Kidney (tissue), 22 donors: ENCODE data around the gene NUDT10. TPM values are rescaled to one million over a fixed set of nuclear protein-coding genes. Genes with fewer than 3 reads are reported as not detected.
A peak's percentile ranks its signal among the peaks of the same experiment; 100 is the strongest.

Experiments
- DNase-seq, 5 donors: peaks; one replicate each; pipeline ENCODE4 v3.0.0-alpha.2; 2013 to 2020
- FAIRE-seq: peaks from 2 replicates; lab custom pipeline; 2012; peaks lifted over from hg19 to GRCh38; lab: Jason Lieb, UNC
- H3K27ac ChIP-seq, 2 donors: one replicate each; pipeline ENCODE4 v1.7.0; 2013; ENCODE audit warnings: low read depth in 2 of 2, low read length in 2 of 2, inconsistent platforms in 1 of 2
- H3K27me3 ChIP-seq: one replicate; pipeline ENCODE4 v1.7.1; 2013; ENCODE audit warnings: low read length, inconsistent platforms; ENCODE audit not compliant: control insufficient read depth, insufficient read depth
- H3K36me3 ChIP-seq, 3 donors: one replicate each; pipeline versions ENCODE4 v1.7.0 to v1.7.1; 2013; ENCODE audit warnings: low read length in 3 of 3, control low read depth in 1 of 3, inconsistent platforms in 1 of 3; ENCODE audit not compliant: insufficient read depth in 3 of 3, control insufficient read depth in 2 of 3
- H3K4me1 ChIP-seq, 3 donors: one replicate each; pipeline versions ENCODE4 v1.7.0 to v1.7.1; 2013; ENCODE audit warnings: low read length in 3 of 3, inconsistent platforms in 1 of 3, low read depth in 1 of 3; ENCODE audit not compliant: control insufficient read depth in 2 of 3, insufficient read depth in 2 of 3
- H3K4me3 ChIP-seq, 3 donors: one replicate each; pipeline versions ENCODE4 v1.7.0 to v1.8.1; 2013; ENCODE audit warnings: low read length in 3 of 3, control low read depth in 1 of 3, inconsistent platforms in 1 of 3
- H3K9ac ChIP-seq, 3 donors: one replicate each; pipeline versions ENCODE4 v1.7.0 to v1.7.1; 2013; ENCODE audit warnings: low read length in 3 of 3, control low read depth in 1 of 3, inconsistent platforms in 1 of 3
- H3K9me3 ChIP-seq, 3 donors: one replicate each; pipeline versions ENCODE4 v1.7.0 to v1.7.1; 2013; ENCODE audit warnings: low read length in 3 of 3, control low read depth in 1 of 3, inconsistent platforms in 1 of 3; ENCODE audit not compliant: control insufficient read depth in 2 of 3, insufficient read depth in 1 of 3
- CTCF ChIP-seq: IDR thresholded peaks from 3 replicates; pipeline ENCODE4 v1.5.1; 2012; ENCODE audit warnings: mild to moderate bottlenecking, moderate library complexity, borderline replicate concordance; ENCODE audit not compliant: insufficient read depth; ENCODE audit errors: extremely low read depth
- intact Hi-C: fragments of 100-400 bp; cut with DNase I; formaldehyde crosslinking; loops from one replicate; pipeline ENCODE4 v1.11.1; 2022
- long read RNA-seq, 10 donors: library from polyadenylated mRNA in 1 of 10; unstranded in 1 of 10; transcript quantifications; one replicate each; pipeline ENCODE4 v2.0.0 and lab custom pipeline, GENCODE V29; 2021 to 2026
- polyA plus RNA-seq: library from polyadenylated mRNA; stranded (reverse); fragments of 350-450 nt; fragmentation: Illumina TruSeq; extraction: RNeasy Lipid Tissue Mini Kit (QIAGEN cat#74804); gene quantifications from one replicate; pipeline ENCODE4 v1.2.3, GENCODE V29; 2014; ENCODE audit warnings: low read depth, low replicate concordance; ENCODE audit not compliant: insufficient read depth
- total RNA-seq: library from RNA; stranded (reverse); fragmentation: NEBNext Ultra II Directional; extraction: Animal tissue kit (Norgen Biotek cat#: 25700); gene quantifications from one replicate; pipeline ENCODE4 v1.2.1, GENCODE V29; 2021
- donor health status: control.
- donor health status: control.
- donor health status: control.
- donor health status: control.
- donor health status: control.
- donor health status: DM: yes; HTN: yes; CAD: no.
- donor health status: Normal renal cell carcinoma (clear cell type).

The NUDT10 gene
- total RNA-seq (5.2 TPM), polyA plus RNA-seq (7.0 TPM)
- long read RNA-seq, donor 1, transcript NUDT10-201 (2 exons, 1,917 nt): major isoform, 8 of 8 reads
- long read RNA-seq, donor 1, partial matches to known transcripts: 0 of 8 reads
- long read RNA-seq, donor 1, other reads (novel, unspliced or antisense): 0 of 8 reads
- long read RNA-seq, donor 2, partial matches to known transcripts: 0 of 3 reads
- long read RNA-seq, donor 2, other reads (novel, unspliced or antisense): 0 of 3 reads
- long read RNA-seq, donor 3, transcript NUDT10-201 (2 exons, 1,917 nt): major isoform, 5 of 5 reads
- long read RNA-seq, donor 3, partial matches to known transcripts: 0 of 5 reads
- long read RNA-seq, donor 3, other reads (novel, unspliced or antisense): 0 of 5 reads
- long read RNA-seq, donor 4, partial matches to known transcripts: 0 of 4 reads
- long read RNA-seq, donor 4, other reads (novel, unspliced or antisense): 0 of 4 reads
- long read RNA-seq, donor 5: 0 reads
- long read RNA-seq, donor 6, transcript NUDT10-201 (2 exons, 1,917 nt): major isoform, 6 of 6 reads
- long read RNA-seq, donor 6, partial matches to known transcripts: 0 of 6 reads
- long read RNA-seq, donor 6, other reads (novel, unspliced or antisense): 0 of 6 reads
- long read RNA-seq, donor 7, partial matches to known transcripts: 0 of 1 reads
- long read RNA-seq, donor 7, other reads (novel, unspliced or antisense): 0 of 1 reads
- long read RNA-seq, donor 8, transcript NUDT10-201 (2 exons, 1,917 nt): major isoform, 8 of 8 reads
- long read RNA-seq, donor 8, partial matches to known transcripts: 0 of 8 reads
- long read RNA-seq, donor 8, other reads (novel, unspliced or antisense): 0 of 8 reads
- long read RNA-seq, donor 9, partial matches to known transcripts: 0 of 4 reads
- long read RNA-seq, donor 9, other reads (novel, unspliced or antisense): 0 of 4 reads
- long read RNA-seq, donor 10, partial matches to known transcripts: 0 of 4 reads
- long read RNA-seq, donor 10, other reads (novel, unspliced or antisense): 0 of 4 reads

GRCh38 chrX:51332188-51332942, at the start of gene NUDT10:
TSS of gene NUDT10 (plus strand) at chrX:51332822. CDS start at chrX:51332966, 144 bp downstream.
- H3K4me1 ChIP-seq: no peaks in the 10 kb centered on the region
- no peak for TF ChIP-seq CTCF
- DNase-seq (peak; percentile 80 to 90 (median 86)), FAIRE-seq (no peak)
- intact Hi-C loops: no loop called here
- H3K9me3 ChIP-seq: no peaks in the 10 kb centered on the region
- H3K27ac ChIP-seq: no peak within 1 kb of the TSS
- no peaks in the 10 kb centered on the region for H3K36me3 ChIP-seq
- H3K27me3 ChIP-seq: no peaks in the 10 kb centered on the region
- H3K4me3 ChIP-seq: peak within 1 kb of the TSS; percentile 29 to 66 (median 41)
- no peak within 1 kb of the TSS for H3K9ac ChIP-seq

- H3K27ac ChIP-seq: no peak overlapping the region
- H3K4me1 ChIP-seq: no peaks in the 10 kb centered on the region
- FAIRE-seq (no peak), DNase-seq (no peak)
- H3K36me3 ChIP-seq: no peaks in the 10 kb centered on the region
- no peak for TF ChIP-seq CTCF
- H3K27me3 ChIP-seq: no peaks in the 10 kb centered on the region
- no peak overlapping the region for H3K4me3 ChIP-seq
- intact Hi-C loops: no loop called here
- H3K9ac ChIP-seq: no peak overlapping the region
- no peaks in the 10 kb centered on the region for H3K9me3 ChIP-seq
Measured at GRCh38 chrX:51292421-51292820, 40.2 kb upstream of the NUDT10 start.

- Histone ChIP-seq H3K9ac (no peak overlapping the region), H3K36me3 (no peaks in the 10 kb centered on the region), H3K4me3 (no peak overlapping the region), H3K4me1 (no peaks in the 10 kb centered on the region), H3K27ac (no peak overlapping the region), H3K9me3 (no peaks in the 10 kb centered on the region), H3K27me3 (no peaks in the 10 kb centered on the region)
- FAIRE-seq: no peak
- DNase-seq: no peak
- TF ChIP-seq CTCF: no peak
- intact Hi-C loops: no loop called here
Measured at GRCh38 chrX:51296138-51296537, 36.5 kb upstream of the NUDT10 start.
